ENCODE measurements around the gene TSPAN18.

TSPAN18 gene

DNA sequence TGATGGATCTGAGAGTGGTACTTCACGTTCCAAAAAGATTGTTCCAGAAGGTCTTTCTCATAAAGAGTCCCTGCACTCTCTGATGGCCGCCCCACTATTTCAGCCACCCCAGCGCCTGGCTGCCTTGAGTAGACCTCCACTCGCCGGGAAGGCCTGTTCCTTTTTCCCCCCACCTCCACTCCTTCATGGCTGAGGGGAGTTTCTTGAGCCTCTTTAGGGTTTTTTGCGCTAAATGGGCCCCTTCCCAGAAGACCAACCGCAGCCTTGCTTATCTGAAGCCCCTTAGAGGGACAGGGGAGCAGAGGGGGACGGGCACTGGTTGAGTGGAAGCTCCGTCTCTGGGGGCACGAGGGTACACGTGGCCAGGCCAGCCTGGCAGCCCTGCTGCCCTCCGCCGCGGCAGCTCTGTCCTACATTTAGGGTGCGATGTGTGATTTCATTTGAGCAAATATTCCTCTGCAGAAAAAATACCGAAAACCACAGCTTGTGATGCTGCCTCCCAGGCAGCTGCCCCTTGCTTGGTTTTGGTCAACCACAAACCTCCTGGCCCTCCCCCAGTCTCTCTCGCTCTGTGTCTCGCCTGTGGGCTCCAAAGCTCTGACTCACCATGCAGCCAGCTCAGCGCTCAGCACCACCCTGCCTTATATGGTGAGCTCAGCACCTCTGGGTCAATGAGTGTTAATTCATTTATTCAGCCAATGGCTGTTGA, 135.2 kb downstream of the TSPAN18 start (continued):
- TF ChIP-seq, protein P1, sequence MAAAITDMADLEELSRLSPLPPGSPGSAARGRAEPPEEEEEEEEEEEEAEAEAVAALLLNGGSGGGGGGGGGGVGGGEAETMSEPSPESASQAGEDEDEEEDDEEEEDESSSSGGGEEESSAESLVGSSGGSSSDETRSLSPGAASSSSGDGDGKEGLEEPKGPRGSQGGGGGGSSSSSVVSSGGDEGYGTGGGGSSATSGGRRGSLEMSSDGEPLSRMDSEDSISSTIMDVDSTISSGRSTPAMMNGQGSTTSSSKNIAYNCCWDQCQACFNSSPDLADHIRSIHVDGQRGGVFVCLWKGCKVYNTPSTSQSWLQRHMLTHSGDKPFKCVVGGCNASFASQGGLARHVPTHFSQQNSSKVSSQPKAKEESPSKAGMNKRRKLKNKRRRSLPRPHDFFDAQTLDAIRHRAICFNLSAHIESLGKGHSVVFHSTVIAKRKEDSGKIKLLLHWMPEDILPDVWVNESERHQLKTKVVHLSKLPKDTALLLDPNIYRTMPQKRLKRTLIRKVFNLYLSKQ (tag by site-specific recombination; IDR thresholded peaks at IDR 0.05; ENCODE audit: borderline replicate concordance): no peak
- TF ChIP-seq ZEB2 (tag by site-specific recombination; IDR thresholded peaks at IDR 0.05) (0 out of 2 replicates have a peak, but pooled peaks have one; percentile 23), EGR2 (tag by site-specific recombination; IDR thresholded peaks at IDR 0.05; ENCODE audit: low read depth) (peak; percentile 17; the same call in 1 of the 2 replicates), ZNF707 (tag by site-specific recombination; IDR thresholded peaks at IDR 0.05) (no peak), YY1 (tag by site-specific recombination; IDR thresholded peaks at IDR 0.05) (no peak), SP7 (tag by site-specific recombination; IDR thresholded peaks at IDR 0.05) (0 out of 2 replicates have a peak, but pooled peaks have one; percentile 14), ZNF785 (tag by site-specific recombination; IDR thresholded peaks at IDR 0.05) (no peak), ZNF157 (tag by site-specific recombination; IDR thresholded peaks at IDR 0.05) (no peak), ZBTB17 (tag by site-specific recombination; IDR thresholded peaks at IDR 0.05) (peak; percentile 90), ZFHX2 (tag by site-specific recombination; conservative IDR thresholded peaks at IDR 0.05) (0 out of 2 replicates have a peak, but pooled peaks have one; percentile 13), ZNF24 (tag by site-specific recombination; IDR thresholded peaks at IDR 0.05) (peak; percentile 87; the same call in 1 of the 2 replicates), ZNF10 (tag by site-specific recombination; IDR thresholded peaks at IDR 0.05) (no peak), ZNF629 (tag by site-specific recombination; IDR thresholded peaks at IDR 0.05) (0 out of 2 replicates have a peak, but pooled peaks have one; percentile 31), ZNF501 (tag by site-specific recombination; IDR thresholded peaks at IDR 0.05) (no peak), ZIC2 (tag by site-specific recombination; IDR thresholded peaks at IDR 0.05) (peak; percentile 34; the same call in 1 of the 2 replicates), OVOL3 (tag by site-specific recombination; IDR thresholded peaks at IDR 0.05) (no peak)
- TF ChIP-seq, protein P2, sequence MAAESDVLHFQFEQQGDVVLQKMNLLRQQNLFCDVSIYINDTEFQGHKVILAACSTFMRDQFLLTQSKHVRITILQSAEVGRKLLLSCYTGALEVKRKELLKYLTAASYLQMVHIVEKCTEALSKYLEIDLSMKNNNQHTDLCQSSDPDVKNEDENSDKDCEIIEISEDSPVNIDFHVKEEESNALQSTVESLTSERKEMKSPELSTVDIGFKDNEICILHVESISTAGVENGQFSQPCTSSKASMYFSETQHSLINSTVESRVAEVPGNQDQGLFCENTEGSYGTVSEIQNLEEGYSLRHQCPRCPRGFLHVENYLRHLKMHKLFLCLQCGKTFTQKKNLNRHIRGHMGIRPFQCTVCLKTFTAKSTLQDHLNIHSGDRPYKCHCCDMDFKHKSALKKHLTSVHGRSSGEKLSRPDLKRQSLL (tag by site-specific recombination; IDR thresholded peaks at IDR 0.05): no peak
- TF ChIP-seq, protein P3, sequence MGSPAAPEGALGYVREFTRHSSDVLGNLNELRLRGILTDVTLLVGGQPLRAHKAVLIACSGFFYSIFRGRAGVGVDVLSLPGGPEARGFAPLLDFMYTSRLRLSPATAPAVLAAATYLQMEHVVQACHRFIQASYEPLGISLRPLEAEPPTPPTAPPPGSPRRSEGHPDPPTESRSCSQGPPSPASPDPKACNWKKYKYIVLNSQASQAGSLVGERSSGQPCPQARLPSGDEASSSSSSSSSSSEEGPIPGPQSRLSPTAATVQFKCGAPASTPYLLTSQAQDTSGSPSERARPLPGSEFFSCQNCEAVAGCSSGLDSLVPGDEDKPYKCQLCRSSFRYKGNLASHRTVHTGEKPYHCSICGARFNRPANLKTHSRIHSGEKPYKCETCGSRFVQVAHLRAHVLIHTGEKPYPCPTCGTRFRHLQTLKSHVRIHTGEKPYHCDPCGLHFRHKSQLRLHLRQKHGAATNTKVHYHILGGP (tag by site-specific recombination; IDR thresholded peaks at IDR 0.05): no peak

DNA sequence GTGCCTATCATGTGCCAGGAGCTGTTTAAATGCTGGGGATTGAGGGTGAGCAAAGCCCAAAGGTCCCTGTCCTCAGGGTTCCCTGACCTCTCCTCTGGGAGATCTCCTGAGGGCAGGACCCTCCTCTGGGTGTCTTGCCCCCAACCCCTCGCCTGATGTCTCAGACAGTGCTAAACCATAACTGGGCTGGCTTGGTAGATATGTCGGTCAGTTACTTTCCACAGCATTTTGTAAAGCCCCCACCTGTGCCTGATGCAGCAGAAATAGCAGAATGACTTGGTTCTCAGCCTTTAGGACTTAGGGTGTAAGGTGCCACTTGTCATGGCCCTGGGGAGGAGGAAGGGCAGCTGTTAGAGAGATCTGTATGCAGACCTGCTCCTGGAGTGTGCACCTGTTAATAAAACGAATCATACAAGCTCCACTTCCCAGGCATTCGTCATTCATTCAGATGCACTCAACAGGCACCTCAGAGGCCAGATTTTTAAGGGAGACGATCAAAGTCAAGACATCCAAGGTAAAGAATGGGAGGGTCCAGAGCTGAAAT, 135.9 kb downstream of the TSPAN18 start:
- H3K36me3 ChIP-seq (ENCODE audit: control insufficient read depth in 2 of 2, insufficient read depth in 1 of 2, low read length in 2 of 2): no peaks in the 10 kb centered on the region
- no peak overlapping the region for H3K27ac ChIP-seq (ENCODE audit: extremely low read depth, low read depth, low read length)
- ChIA-PET CTCF (interaction anchor here (0.6 to 1.4 kb wide), 7 partner anchors 13 to 234 kb away, joined by 3 to 5 read pairs (median 3); no protein-coding TSS in a partner anchor), POLR2A (interaction anchor here (0.8 to 1.3 kb wide), 2 partner anchors 13 to 23 kb away, joined by 3 to 5 read pairs; no protein-coding TSS in a partner anchor)
- H3K9me3 ChIP-seq (ENCODE audit: control insufficient read depth, insufficient read depth, low read depth, low read length): no peaks in the 10 kb centered on the region
- TF ChIP-seq ZNF76 (tag by site-specific recombination; IDR thresholded peaks at IDR 0.05; ENCODE audit: borderline replicate concordance, low read depth): no peak
- no peak for TF ChIP-seq ZNF677 (tag by site-specific recombination; IDR thresholded peaks at IDR 0.05)
- 0 out of 2 replicates have a peak, but pooled peaks have one; percentile 1 for TF ChIP-seq ZBTB17 (tag by site-specific recombination; IDR thresholded peaks at IDR 0.05)
- TF ChIP-seq ZIC2 (tag by site-specific recombination; IDR thresholded peaks at IDR 0.05): 0 out of 2 replicates have a peak, but pooled peaks have one; percentile 1
- TF ChIP-seq SCRT2 (tag by site-specific recombination; IDR thresholded peaks at IDR 0.05): 0 out of 2 replicates have a peak, but pooled peaks have one; percentile 29
- H3K4me3 ChIP-seq (ENCODE audit: low read depth, low read length): no peak overlapping the region
- peaks cover 10% of the 10 kb centered on the region for H3K4me1 ChIP-seq (ENCODE audit: control insufficient read depth, insufficient read depth, low read length)
